Neural progenitor cell (in vitro differentiated cells): Measurements from ENCODE around the gene CFH. TPM values are rescaled to one million over a fixed set of nuclear protein-coding genes. Genes with fewer than 3 reads are reported as not detected.

Experiments
- DNase-seq: peaks from one replicate; pipeline ENCODE4 v3.0.0-alpha.2; 2016; ENCODE audit warnings: low spot score
- H2AFZ ChIP-seq: fragments of 200-600 bp; sonication (generic); replicated peaks from 2 replicates; pipeline ENCODE4 v1.6.1; 2016; ENCODE audit warnings: antibody characterized with exemption
- H3F3A ChIP-seq: fragments of 200-600 bp; sonication (generic); 2 replicates; pipeline ENCODE4 v1.6.1; 2016; ENCODE audit warnings: antibody characterized with exemption, low read depth
- H3K27ac ChIP-seq: fragments of 200-600 bp; sonication (generic); 2 replicates; pipeline ENCODE4 v1.5.1; 2016; ENCODE audit warnings: mild to moderate bottlenecking
- H3K27me3 ChIP-seq: fragments of 200-600 bp; sonication (generic); 2 replicates; pipeline ENCODE4 v1.6.1; 2016; ENCODE audit warnings: mild to moderate bottlenecking, moderate library complexity
- H3K36me3 ChIP-seq: fragments of 200-600 bp; sonication (generic); 2 replicates; pipeline ENCODE4 v1.5.1; 2016
- H3K4me1 ChIP-seq: fragments of 200-600 bp; sonication (generic); 2 replicates; pipeline ENCODE4 v1.6.1; 2016; ENCODE audit warnings: mixed run types
- H3K4me2 ChIP-seq: fragments of 200-600 bp; sonication (generic); 2 replicates; pipeline ENCODE4 v1.6.1; 2016
- H3K4me3 ChIP-seq: fragments of 200-600 bp; sonication (generic); 2 replicates; pipeline ENCODE4 v1.5.1; 2016
- H3K79me2 ChIP-seq: fragments of 200-600 bp; sonication (generic); 2 replicates; pipeline ENCODE4 v1.6.1; 2016; ENCODE audit warnings: low read depth
- H3K9ac ChIP-seq: fragments of 200-600 bp; sonication (generic); 2 replicates; pipeline ENCODE4 v1.6.1; 2016
- H3K9me3 ChIP-seq: fragments of 200-600 bp; sonication (generic); 2 replicates; pipeline ENCODE4 v1.5.1; 2016; ENCODE audit warnings: low read depth
- H4K20me1 ChIP-seq: fragments of 200-600 bp; sonication (generic); 2 replicates; pipeline ENCODE4 v1.6.1; 2016; ENCODE audit warnings: low read depth
- H3K27ac Mint-ChIP-seq: 3 replicates; pipeline ENCODE4 v1.8.0; 2021; ENCODE audit warnings: mixed read lengths
- H3K27me3 Mint-ChIP-seq: 2 replicates; pipeline ENCODE4 v1.8.0; 2022; ENCODE audit warnings: low read depth, mild to moderate bottlenecking, inconsistent platforms, moderate library complexity, mixed read lengths; ENCODE audit not compliant: insufficient read depth
- H3K36me3 Mint-ChIP-seq: 3 replicates; pipeline ENCODE4 v1.8.0; 2021; ENCODE audit warnings: mixed read lengths
- H3K4me1 Mint-ChIP-seq: 3 replicates; pipeline ENCODE4 v1.8.0; 2021; ENCODE audit warnings: mixed read lengths
- H3K4me3 Mint-ChIP-seq: 3 replicates; pipeline ENCODE4 v1.8.0; 2021; ENCODE audit warnings: mild to moderate bottlenecking, moderate library complexity, mixed read lengths
- H3K9me3 Mint-ChIP-seq: 3 replicates; pipeline ENCODE4 v1.8.0; 2020; ENCODE audit warnings: mixed read lengths
- CTCF ChIP-seq: fragments of 200-600 bp; sonication (generic); IDR thresholded peaks from 2 replicates; pipeline ENCODE4 v1.5.1; 2017; ENCODE audit warnings: antibody characterized with exemption, mild to moderate bottlenecking
- EZH2 ChIP-seq: fragments of 200-600 bp; sonication (generic); IDR thresholded peaks from 2 replicates; pipeline ENCODE4 v1.6.1; 2017; ENCODE audit warnings: antibody characterized with exemption, mild to moderate bottlenecking, moderate library complexity
- EZH2phosphoT487 ChIP-seq: fragments of 200-600 bp; sonication (generic); IDR thresholded peaks from 2 replicates; pipeline ENCODE4 v1.6.1; 2017; ENCODE audit warnings: antibody characterized with exemption
- total RNA-seq: library from RNA; depleted of rRNA; stranded (reverse); fragments of >200 nt; gene quantifications from 2 replicates; pipeline ENCODE4 v1.2.3, GENCODE V29; 2015; ENCODE audit warnings: low replicate concordance

Gene CFH
- total RNA-seq: not detected in 2 replicates

GRCh38 chr1:196651637-196652215 lies at the start of gene CFH:
CFH (plus strand) TSS chr1:196652043; CDS start chr1:196652118, 75 bp downstream.
- H3K9me3 Mint-ChIP-seq: no peaks in the 10 kb centered on the region
- H3K36me3 ChIP-seq: no peaks in the 10 kb centered on the region
- H3K27ac ChIP-seq: no peak within 1 kb of the TSS
- H3K27ac Mint-ChIP-seq: no peak within 1 kb of the TSS
- peak within 1 kb of the TSS; percentile 1 for H2AFZ ChIP-seq
- H3K79me2 ChIP-seq: no peaks in the 10 kb centered on the region
- H3K9ac ChIP-seq: no peak within 1 kb of the TSS
- TF ChIP-seq EZH2 (no peak), EZH2phosphoT487 (no peak), CTCF (no peak)
- H3K27me3 Mint-ChIP-seq: no peaks in the 10 kb centered on the region
- no peak within 1 kb of the TSS for H3K4me3 Mint-ChIP-seq
- H3K4me2 ChIP-seq: no peak within 1 kb of the TSS
- no peaks in the 10 kb centered on the region for H3F3A ChIP-seq
- no peaks in the 10 kb centered on the region for H3K4me1 ChIP-seq
- no peaks in the 10 kb centered on the region for H3K9me3 ChIP-seq
- H3K36me3 Mint-ChIP-seq: no peaks in the 10 kb centered on the region
- H3K27me3 ChIP-seq: no peaks in the 10 kb centered on the region
- H3K4me3 ChIP-seq: no peak within 1 kb of the TSS
- no peaks in the 10 kb centered on the region for H3K4me1 Mint-ChIP-seq
- no peak for DNase-seq
- H4K20me1 ChIP-seq: no peaks in the 10 kb centered on the region

- H3K36me3 Mint-ChIP-seq: peaks cover 14% of the 10 kb centered on the region
- Histone ChIP-seq H3K27ac (no peak overlapping the region), H2AFZ (no peak overlapping the region), H3K27me3 (no peaks in the 10 kb centered on the region), H3K79me2 (peaks cover 92% of the 10 kb centered on the region), H3K9ac (no peak overlapping the region), H3K36me3 (peaks cover 3% of the 10 kb centered on the region), H3K4me3 (no peak overlapping the region), H3K4me1 (peaks cover 19% of the 10 kb centered on the region), H3K9me3 (no peaks in the 10 kb centered on the region), H4K20me1 (peaks cover 3% of the 10 kb centered on the region), H3F3A (peaks cover 12% of the 10 kb centered on the region), H3K4me2 (no peak overlapping the region)
- no peaks in the 10 kb centered on the region for H3K9me3 Mint-ChIP-seq
- TF ChIP-seq CTCF: no peak
- H3K4me3 Mint-ChIP-seq: no peak overlapping the region
- peaks cover 7% of the 10 kb centered on the region for H3K4me1 Mint-ChIP-seq
- no peak overlapping the region for H3K27ac Mint-ChIP-seq
- no peaks in the 10 kb centered on the region for H3K27me3 Mint-ChIP-seq
- DNase-seq: no peak
Observed at GRCh38 chr1:196603651-196604050, 48.2 kb upstream of the CFH start.

GRCh38 chr1:196607981-196608380 lies 43.9 kb upstream of the CFH start:
- peaks cover 9% of the 10 kb centered on the region for H3K36me3 Mint-ChIP-seq
- H3K9ac ChIP-seq: peak overlapping the region; percentile 80
- peaks cover 16% of the 10 kb centered on the region for H3K4me1 Mint-ChIP-seq

More at GRCh38 chr1:196607981-196608380, 43.9 kb upstream of the CFH start:
- H3K4me3 Mint-ChIP-seq: peak overlapping the region; percentile 99
- Histone ChIP-seq H3F3A (peaks cover 29% of the 10 kb centered on the region), H4K20me1 (no peaks in the 10 kb centered on the region), H3K79me2 (peaks cover 51% of the 10 kb centered on the region), H3K36me3 (peaks cover 2% of the 10 kb centered on the region), H3K27ac (peak overlapping the region; percentile 95), H3K4me2 (peak overlapping the region; percentile 93), H3K4me1 (peaks cover 27% of the 10 kb centered on the region), H3K4me3 (peak overlapping the region; percentile 91), H2AFZ (peak overlapping the region; percentile 97), H3K27me3 (no peaks in the 10 kb centered on the region), H3K9me3 (no peaks in the 10 kb centered on the region)
- H3K27ac Mint-ChIP-seq: peak overlapping the region; percentile 96
- peaks cover 2% of the 10 kb centered on the region for H3K27me3 Mint-ChIP-seq
- peak; percentile 26 for DNase-seq
- no peaks in the 10 kb centered on the region for H3K9me3 Mint-ChIP-seq
- TF ChIP-seq CTCF (no peak), EZH2phosphoT487 (no peak), EZH2 (no peak)
